Keratinocyte (primary cell): ENCODE measurements around the gene GRAMD2B.

ENCODE experiments used
- CTCF ChIP-seq, 3 experiments: IDR thresholded peaks in 1 of 3; conservative IDR thresholded peaks in 1 of 3; optimal IDR thresholded peaks in 1 of 3; 2 replicates in 2 of 3; 3 replicates in 1 of 3; pipeline versions ENCODE3 to v1.5.1; 2011; ENCODE audit warnings: low read length in 3 of 3, mild to moderate bottlenecking in 3 of 3, moderate library complexity in 2 of 3, control low read depth in 1 of 3, inconsistent platforms in 1 of 3; ENCODE audit not compliant: insufficient read depth in 2 of 3; ENCODE audit errors: extremely low read depth in 1 of 3
- EZH2 ChIP-seq: IDR thresholded peaks from one replicate; pipeline ENCODE4 v1.6.1; 2012; ENCODE audit warnings: inconsistent platforms, mild to moderate bottlenecking, low read length, moderate library complexity

GRCh38 chr5:126414874-126415502 is 8.2 kb upstream of the GRAMD2B start:
- TF ChIP-seq CTCF (optimal IDR thresholded peaks at IDR 0.05 in 1 of 3, IDR thresholded peaks at IDR 0.05 in 1 of 3, conservative IDR thresholded peaks at IDR 0.05 in 1 of 3; ENCODE audit: extremely low read depth in 1 of 3, insufficient read depth in 2 of 3, low read length in 3 of 3) = no peak
- TF ChIP-seq EZH2 = no peak
